GM12864 (cell line): ENCODE data around the gene SMYD3.
"Not testable (repeated sequence)": the region's sequence is repeated elsewhere in the genome, so short reads cannot be mapped to it uniquely, and the experiment has no call there.

ENCODE experiments used
- DNase-seq: peaks from one replicate; pipeline ENCODE4 v3.0.0-alpha.2; 2011; ENCODE audit warnings: low read depth
- H3K4me3 ChIP-seq: 2 replicates; pipeline ENCODE4 v1.5.1; 2011; ENCODE audit warnings: mild to moderate bottlenecking, low read depth, low read length, control low read depth
- CTCF ChIP-seq: IDR thresholded peaks from 2 replicates; pipeline ENCODE4 v1.5.1; 2011; ENCODE audit warnings: low read depth, mild to moderate bottlenecking, moderate library complexity, low read length, control low read depth, inconsistent platforms; ENCODE audit errors: missing control alignments

Gene SMYD3

GRCh38 chr1:245718951-245719350 lies 788.1 kb downstream of the SMYD3 start:
- TF ChIP-seq CTCF, result no peak
- H3K4me3 ChIP-seq, result no peak overlapping the region

GRCh38 chr1:245718123-245718522 lies 789.0 kb downstream of the SMYD3 start:
- DNase-seq, result no peak
- H3K4me3 ChIP-seq, result no peak overlapping the region

More at GRCh38 chr1:245718951-245719350, 788.1 kb downstream of the SMYD3 start:
- DNase-seq, result no peak

GRCh38 chr1:245717611-245718010 lies 789.5 kb downstream of the SMYD3 start:
- no peak for DNase-seq
- no peak for TF ChIP-seq CTCF
- H3K4me3 ChIP-seq, result no peak overlapping the region

More at GRCh38 chr1:245718123-245718522, 789.0 kb downstream of the SMYD3 start:
- no peak for TF ChIP-seq CTCF

GRCh38 chr1:245716561-245716960 lies 790.5 kb downstream of the SMYD3 start:
- TF ChIP-seq CTCF, result no peak
- no peak overlapping the region for H3K4me3 ChIP-seq
- no peak for DNase-seq

GRCh38 chr1:245715970-245716369 lies 791.1 kb downstream of the SMYD3 start:
- H3K4me3 ChIP-seq, result no peak overlapping the region
- no peak for DNase-seq
- TF ChIP-seq CTCF, result no peak

GRCh38 chr1:245715291-245715701 lies 791.8 kb downstream of the SMYD3 start:
- no peak for TF ChIP-seq CTCF
- H3K4me3 ChIP-seq, result no peak overlapping the region
- DNase-seq, result no peak

- not testable (repeated sequence) for H3K4me3 ChIP-seq, DNase-seq
Observed at GRCh38 chr1:245714027-245714426, 793.1 kb downstream of the SMYD3 start.
